Activated CD8-positive, alpha-beta memory T cell treated with anti-CD3 and anti-CD28 coated beads for 36 hours (primary cell): Measurements from ENCODE around the gene MBNL2. TPM values are rescaled to one million over a fixed set of nuclear protein-coding genes. Genes with fewer than 3 reads are reported as not detected.

Experiments used
- CTCF ChIA-PET: fragments of 350-600 bp; sonication (Branson Sonifier 250); formaldehyde crosslinking; loops from one replicate; lab custom pipeline; 2021; ENCODE audit warnings: antibody characterized with exemption; lab: Charles Lee
- POLR2A ChIA-PET: fragments of 350-600 bp; sonication (Branson Sonifier 250); formaldehyde crosslinking; loops from one replicate; lab custom pipeline; 2021; ENCODE audit warnings: antibody characterized with exemption; lab: Charles Lee
- total RNA-seq, 2 experiments: library from RNA; stranded (reverse); gene quantifications; one replicate each; pipeline ENCODE4 v1.2.3, GENCODE V29; 2021

Gene MBNL2
- total RNA-seq, 2 experiments from 2014 or later = 16.9 to 17.6 TPM

DNA sequence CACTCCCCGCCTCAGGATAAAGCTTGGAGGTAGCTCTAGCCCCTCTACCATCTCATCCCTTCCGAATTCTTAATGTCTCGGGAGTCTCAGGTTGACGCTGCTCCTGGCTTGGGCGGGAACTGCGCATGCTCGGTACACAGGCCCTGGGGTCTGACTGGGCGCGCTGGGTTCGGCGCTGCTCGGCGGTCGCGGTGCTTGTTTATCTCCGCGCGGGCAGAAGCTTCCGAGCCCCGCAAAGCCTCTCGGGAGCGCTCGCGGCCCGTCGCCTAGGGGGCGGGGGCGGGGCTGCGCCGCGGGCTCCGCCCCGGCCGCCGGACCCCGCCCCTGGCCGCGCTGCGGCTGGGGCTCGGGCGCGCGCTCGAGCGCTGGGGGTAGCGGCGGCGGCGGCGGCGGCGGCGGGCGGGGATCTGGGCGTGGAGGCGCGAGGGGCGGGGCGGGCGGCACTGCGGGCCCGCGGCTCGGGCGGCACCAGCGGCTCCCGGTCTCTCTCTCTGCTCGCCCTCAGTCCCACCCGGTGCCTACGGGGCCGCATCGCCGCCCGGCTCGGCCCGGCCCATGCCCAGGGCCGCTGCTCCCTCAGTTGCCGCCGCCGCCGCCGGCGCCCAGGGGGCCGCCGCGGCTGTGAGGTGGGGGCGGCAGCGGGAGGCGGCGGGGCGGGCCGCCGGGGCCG is 211.7 kb downstream of the MBNL2 start, which contains the start of gene RAP2A:
Gene RAP2A, plus strand, starts transcription at position 443 of the 670 bp plus-strand sequence. CDS start 302 bp downstream, outside the sequence.
- CTCF ChIA-PET = interaction anchor here (0.9 kb wide), 1 partner anchor 64 kb away, joined by 3 read pairs; no protein-coding TSS in a partner anchor
- POLR2A ChIA-PET = interaction anchor here (0.7 to 1.7 kb wide), 3 partner anchors 17 to 211 kb away, joined by 3 to 13 read pairs (median 4); partner anchors contain the start of gene MBNL2

DNA sequence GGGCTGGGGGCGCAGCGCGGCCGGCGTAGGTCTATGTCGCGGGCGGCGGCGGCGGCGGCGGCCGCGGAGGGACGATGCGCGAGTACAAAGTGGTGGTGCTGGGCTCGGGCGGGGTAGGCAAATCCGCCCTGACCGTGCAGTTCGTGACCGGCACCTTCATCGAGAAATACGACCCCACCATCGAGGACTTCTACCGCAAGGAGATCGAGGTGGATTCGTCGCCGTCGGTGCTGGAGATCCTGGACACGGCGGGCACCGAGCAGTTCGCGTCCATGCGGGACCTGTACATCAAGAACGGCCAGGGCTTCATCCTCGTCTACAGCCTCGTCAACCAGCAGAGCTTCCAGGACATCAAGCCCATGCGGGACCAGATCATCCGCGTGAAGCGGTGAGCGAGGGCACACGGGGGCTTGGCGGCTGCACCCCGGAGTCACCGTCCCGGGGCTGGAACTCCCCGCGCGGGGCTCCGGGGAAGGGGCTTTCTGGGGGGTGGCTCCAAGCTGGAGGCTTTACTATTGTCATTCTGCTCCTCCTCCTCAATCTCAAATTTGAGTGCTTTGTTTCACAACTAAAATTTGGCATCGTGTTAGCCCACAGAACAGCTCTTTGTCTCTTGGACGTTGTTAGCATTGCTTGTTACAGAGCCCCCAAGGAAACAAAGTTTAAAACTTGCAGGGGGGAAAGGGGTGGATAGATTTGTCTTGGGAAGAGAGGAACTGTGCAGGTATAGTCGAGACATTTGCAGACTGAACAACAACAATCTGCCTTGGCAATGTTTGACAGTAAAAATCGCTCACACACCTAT is 212.5 kb downstream of the MBNL2 start:
- CTCF ChIA-PET = interaction anchor here (0.7 kb wide), 1 partner anchor 22 kb away, joined by 3 read pairs; no protein-coding TSS in a partner anchor

DNA sequence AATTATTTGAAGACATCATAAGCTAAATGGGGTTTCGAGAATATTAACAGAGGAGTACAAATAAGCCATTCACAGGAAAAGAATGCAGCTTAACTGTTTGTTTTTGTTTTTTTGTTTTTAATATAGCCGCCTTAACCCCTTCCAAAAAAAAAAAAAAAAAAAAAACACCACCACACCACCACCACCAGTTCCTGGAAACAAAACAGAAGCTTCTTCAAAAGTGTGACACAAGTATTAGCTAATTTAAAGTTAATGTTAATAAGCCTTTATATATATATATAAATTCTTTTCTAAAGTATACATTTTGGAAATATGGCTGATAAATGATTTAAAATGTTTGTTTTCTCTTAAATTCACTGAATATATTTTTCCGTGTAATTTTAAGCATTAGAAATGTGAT is 213.2 kb downstream of the MBNL2 start:
- CTCF ChIA-PET = interaction anchor here (0.7 kb wide), 1 partner anchor 22 kb away, joined by 3 read pairs; no protein-coding TSS in a partner anchor

More for the DNA sequence above, 212.5 kb downstream of the MBNL2 start:
- POLR2A ChIA-PET = interaction anchor here (0.6 to 1.7 kb wide), 2 partner anchors 113 to 212 kb away, joined by 3 to 13 read pairs; partner anchors contain the start of gene MBNL2

DNA sequence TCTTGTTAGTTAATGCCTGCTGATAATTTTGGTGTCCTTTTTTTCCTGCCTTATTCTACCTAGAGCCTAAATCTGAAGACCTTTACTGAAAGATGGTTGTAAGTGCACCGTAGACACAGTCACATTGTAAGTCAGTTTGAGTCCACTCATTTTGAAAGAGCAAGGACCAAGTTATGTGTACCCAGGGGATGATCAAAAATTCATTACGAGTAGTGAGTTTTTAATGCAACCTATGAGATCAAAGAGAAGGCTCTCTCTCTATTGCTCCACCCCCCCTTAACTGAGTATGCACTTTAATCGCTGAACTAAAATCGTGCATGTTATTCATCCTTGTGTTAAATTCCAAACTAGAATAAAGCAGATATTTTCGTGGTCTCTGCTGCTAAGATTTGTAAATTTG is 213.7 kb downstream of the MBNL2 start:
- CTCF ChIA-PET = no interaction called here
- POLR2A ChIA-PET = interaction anchor here (0.5 to 0.6 kb wide), 2 partner anchors 212 to 990 kb away, joined by 3 to 4 read pairs; no protein-coding TSS in a partner anchor

More for the DNA sequence above, 213.2 kb downstream of the MBNL2 start:
- POLR2A ChIA-PET = interaction anchor here (0.5 to 0.6 kb wide), 3 partner anchors 112 to 990 kb away, joined by 3 to 4 read pairs (median 3); no protein-coding TSS in a partner anchor

DNA sequence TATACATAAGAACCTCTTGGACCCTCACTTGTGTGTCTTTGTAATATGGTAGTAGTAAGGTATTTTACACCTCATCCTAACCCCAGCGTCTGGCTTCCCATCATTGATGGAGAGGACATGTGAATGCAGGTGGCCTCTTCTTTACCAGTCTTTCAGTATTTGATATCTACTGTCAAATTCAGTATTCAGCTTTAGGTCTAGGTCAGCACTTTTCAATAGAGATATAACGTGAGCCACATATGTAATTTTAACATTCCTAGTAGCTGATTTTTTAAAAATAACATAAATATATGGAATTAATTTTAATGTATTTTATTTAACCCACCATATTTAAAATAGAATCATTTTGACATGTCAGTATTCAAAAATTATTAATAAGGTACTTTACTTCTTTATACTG is 214.7 kb downstream of the MBNL2 start:
- ChIA-PET POLR2A (no interaction called here), CTCF (no interaction called here)

DNA sequence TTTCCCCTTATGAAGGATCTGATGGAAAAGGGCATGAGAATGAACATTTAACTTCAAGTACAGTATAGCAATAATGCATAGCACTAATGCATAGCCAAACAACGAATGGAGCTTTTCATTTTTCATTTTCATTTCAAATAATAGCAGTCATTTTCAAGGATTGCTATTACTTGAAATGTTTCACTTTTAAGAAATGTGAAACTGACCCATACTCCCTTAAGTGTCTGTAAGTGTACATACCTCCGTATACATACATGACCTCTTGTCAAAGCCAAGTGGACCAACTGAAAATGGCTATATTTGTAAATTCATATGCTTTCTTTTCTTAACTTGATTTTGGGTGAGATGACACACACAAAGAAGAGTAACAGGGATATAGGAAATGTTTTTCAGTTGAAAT is 215.6 kb downstream of the MBNL2 start:
- CTCF ChIA-PET = no interaction called here
- POLR2A ChIA-PET = no interaction called here

DNA sequence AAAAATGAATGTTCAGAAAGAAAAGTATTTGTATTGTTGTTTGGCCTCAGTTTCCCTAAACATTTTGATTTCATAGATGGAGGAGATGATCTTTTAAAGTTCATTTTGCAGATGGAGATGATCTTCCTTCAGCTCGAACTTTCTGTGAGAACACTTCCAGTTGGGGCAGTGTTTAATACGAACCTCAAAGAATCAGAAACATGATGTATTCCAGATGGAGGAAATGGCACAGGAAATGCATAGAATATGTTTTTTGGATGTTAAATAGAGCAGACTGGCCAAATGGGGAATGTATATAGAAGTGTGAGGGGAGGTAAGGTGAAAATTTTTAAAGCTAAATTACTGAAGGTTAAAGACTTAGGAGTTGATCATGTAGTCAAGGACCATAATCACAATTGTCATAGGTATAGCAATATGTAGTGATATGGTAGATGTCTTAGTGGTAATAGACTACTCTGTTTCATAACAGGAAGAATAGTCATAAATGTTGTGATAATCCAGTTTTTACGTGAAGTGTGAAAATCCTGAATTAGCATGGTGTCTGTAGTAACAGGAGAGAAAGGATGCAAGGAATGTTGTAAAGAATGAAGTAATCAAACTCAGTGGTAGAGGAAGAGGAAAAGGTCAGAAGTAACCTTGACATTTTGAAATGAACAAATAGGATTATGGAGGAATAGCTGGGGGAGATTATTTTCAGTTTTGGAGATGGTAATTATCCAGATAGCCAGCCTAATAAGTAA is 216.9 kb downstream of the MBNL2 start:
- ChIA-PET POLR2A (no interaction called here), CTCF (no interaction called here)

DNA sequence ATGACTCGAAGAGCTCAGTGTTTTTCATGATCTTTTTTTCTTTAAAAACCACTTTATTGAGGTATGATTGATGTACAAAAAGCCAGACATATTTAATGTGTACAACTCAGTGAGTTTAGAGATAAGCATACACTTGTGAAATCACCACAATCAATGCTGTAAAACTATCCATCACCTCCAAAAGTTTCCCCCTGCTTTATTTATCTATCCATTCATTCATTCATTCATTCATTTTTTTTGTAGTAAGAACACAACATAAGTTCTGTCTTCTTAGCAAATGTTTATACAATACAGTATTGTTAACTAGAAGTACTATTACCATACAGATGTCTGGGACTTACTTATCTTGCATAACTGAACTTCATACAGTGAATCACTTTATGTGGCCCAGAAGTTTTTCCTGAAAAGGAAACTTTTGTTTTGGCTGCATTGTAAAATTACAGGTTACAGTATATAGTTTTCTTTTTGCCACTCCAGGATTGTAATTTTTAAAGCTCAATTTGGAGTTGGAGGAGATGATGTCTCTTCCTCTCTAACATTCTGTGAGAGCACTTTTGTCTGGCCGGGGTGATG is 218.6 kb downstream of the MBNL2 start:
- POLR2A ChIA-PET = no interaction called here
- CTCF ChIA-PET = no interaction called here

DNA sequence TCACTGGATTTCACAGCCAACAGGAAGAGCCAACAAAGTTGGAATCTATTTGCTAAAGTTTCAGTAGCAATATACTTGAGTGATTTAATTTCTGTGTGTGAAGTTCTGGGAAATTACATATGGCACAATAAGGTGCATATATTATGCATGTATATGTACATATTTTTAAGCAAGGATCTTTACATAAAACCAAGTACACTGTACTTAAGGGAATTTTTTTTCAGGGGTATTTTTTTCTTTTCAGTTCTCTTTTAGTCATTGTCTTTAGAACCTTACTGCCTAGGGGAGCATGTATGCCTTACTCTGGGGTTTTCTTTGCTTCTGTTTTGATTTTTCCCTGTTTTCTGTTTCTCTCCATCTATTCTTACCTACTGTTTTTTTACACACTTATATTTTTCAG is 219.2 kb downstream of the MBNL2 start:
- ChIA-PET CTCF (no interaction called here), POLR2A (no interaction called here)

Other genes with a start within 250 kb of the MBNL2 start
- gene OXGR1, start 227.9 kb upstream of the MBNL2 start, total RNA-seq = not detected
- gene RAP2A, start 211.8 kb downstream of the MBNL2 start, total RNA-seq = 10 to 100 TPM; 18.8 to 20.8 TPM